HG03066 (cell line): ENCODE measurements around the gene GSTCD.
"Not testable (repeated sequence)": the region's sequence is repeated elsewhere in the genome, so short reads cannot be mapped to it uniquely, and the experiment has no call there.

Experiments used
- ATAC-seq: cut with Tn5 transposase; IDR thresholded peaks from one replicate; pipeline ENCODE4 v1.9.1; 2021; ENCODE audit warnings: low read depth; ENCODE audit not compliant: unreplicated experiment

GSTCD gene

GRCh38 chr4:105805501-105806120 is 97.0 kb downstream of the GSTCD start:
- no peak for ATAC-seq

GRCh38 chr4:105807496-105807895 is 98.9 kb downstream of the GSTCD start:
- ATAC-seq, result no peak

GRCh38 chr4:105808030-105808749 is 99.6 kb downstream of the GSTCD start:
- ATAC-seq, result no peak

- ATAC-seq, result no peak
These were observed 100.1 kb downstream of the GSTCD start for GRCh38 chr4:105808750-105809041.

GRCh38 chr4:105815701-105816100 is 107.1 kb downstream of the GSTCD start:
- ATAC-seq, result no peak

GRCh38 chr4:105822061-105822460 is 113.5 kb downstream of the GSTCD start:
- no peak for ATAC-seq

- ATAC-seq, result no peak
These were observed 119.5 kb downstream of the GSTCD start for GRCh38 chr4:105828074-105828473.

GRCh38 chr4:105831189-105831588 is 122.6 kb downstream of the GSTCD start:
- no peak for ATAC-seq

GRCh38 chr4:105835177-105835576 is 126.6 kb downstream of the GSTCD start:
- ATAC-seq, result no peak

- ATAC-seq, result no peak
These were observed 128.0 kb downstream of the GSTCD start for GRCh38 chr4:105836537-105836936.

GRCh38 chr4:105837037-105837436 is 128.5 kb downstream of the GSTCD start:
- no peak for ATAC-seq

GRCh38 chr4:105838082-105838481 is 129.5 kb downstream of the GSTCD start:
- ATAC-seq, result no peak

- ATAC-seq, result no peak
These were observed 132.0 kb downstream of the GSTCD start for GRCh38 chr4:105840426-105841174.

GRCh38 chr4:105843941-105844340 is 135.4 kb downstream of the GSTCD start:
- ATAC-seq, result no peak

- ATAC-seq, result no peak
These were observed 137.0 kb downstream of the GSTCD start for GRCh38 chr4:105845559-105845958.

GRCh38 chr4:105848359-105848758 is 139.8 kb downstream of the GSTCD start:
- ATAC-seq, result not testable (repeated sequence)

GRCh38 chr4:105851196-105851595 is 142.6 kb downstream of the GSTCD start:
- no peak for ATAC-seq

GRCh38 chr4:105852230-105852629 is 143.6 kb downstream of the GSTCD start:
- ATAC-seq, result not testable (repeated sequence)

- ATAC-seq, result no peak
These were observed 150.0 kb downstream of the GSTCD start for GRCh38 chr4:105858466-105859040.

GRCh38 chr4:105859233-105859632 is 150.6 kb downstream of the GSTCD start:
- no peak for ATAC-seq

- ATAC-seq, result no peak
These were observed 162.4 kb downstream of the GSTCD start for GRCh38 chr4:105870963-105871362.
